Upper lobe of left lung (tissue), 6 donors: ENCODE measurements around the gene SLF1. TPM values are rescaled to one million over a fixed set of nuclear protein-coding genes. Genes with fewer than 3 reads are reported as not detected.

ENCODE experiments used
- ATAC-seq, 2 donors: fragments of 200-7000 bp; cut with Tn5 transposase; one replicate each; pipeline ENCODE4 v1.9.1; 2022; ENCODE audit warnings: mild to moderate bottlenecking in 2 of 2, moderate library complexity in 2 of 2; ENCODE audit not compliant: low FRiP score in 2 of 2
- DNase-seq, 2 donors: peaks; one replicate each; pipeline ENCODE4 v3.0.0-alpha.2; 2019 to 2020
- H3K27ac ChIP-seq, 4 donors: fragments of 200-600 bp; sonication (generic); one replicate each; pipeline ENCODE4 v1.5.1; 2016 to 2019
- H3K27me3 ChIP-seq, 4 donors: fragments of 200-600 bp; sonication (generic); one replicate each; pipeline ENCODE4 v1.5.1; 2017 to 2019
- H3K36me3 ChIP-seq, 4 donors: fragments of 200-600 bp; sonication (generic); one replicate each; pipeline ENCODE4 v1.5.1; 2016 to 2019
- H3K4me1 ChIP-seq, 4 donors: fragments of 200-600 bp; sonication (generic); one replicate each; pipeline ENCODE4 v1.5.1; 2018 to 2019
- H3K4me3 ChIP-seq, 4 donors: fragments of 200-600 bp; sonication (generic); one replicate each; pipeline ENCODE4 v1.5.1; 2017 to 2019; ENCODE audit warnings: mild to moderate bottlenecking in 2 of 4, moderate library complexity in 1 of 4
- H3K9me3 ChIP-seq, 4 donors: fragments of 200-600 bp; sonication (generic); one replicate each; pipeline ENCODE4 v1.5.1; 2018 to 2019
- EP300 ChIP-seq, 4 donors: sonication (generic); formaldehyde crosslinking; IDR thresholded peaks; one replicate each; pipeline ENCODE4 v1.5.1; 2017; ENCODE audit warnings: antibody characterized with exemption in 4 of 4, control low read depth in 2 of 4
- POLR2A ChIP-seq, 4 donors: fragments of 450-650 bp; IDR thresholded peaks; one replicate each; pipeline ENCODE4 v1.5.1; 2016 to 2017; ENCODE audit warnings: antibody characterized with exemption in 4 of 4, mild to moderate bottlenecking in 2 of 4
- POLR2AphosphoS5 ChIP-seq, 2 donors: sonication (generic); formaldehyde crosslinking; IDR thresholded peaks; one replicate each; pipeline ENCODE4 v1.5.1; 2017; ENCODE audit warnings: antibody characterized with exemption in 2 of 2
- WGBS, 2 donors: methylation state at CpG; one replicate each; pipeline ENCODE4 v1.1.5; 2017 to 2018; 5-methylcytosine and 5-hydroxymethylcytosine counted together
- total RNA-seq, 6 donors: library from RNA; depleted of rRNA in 4 of 6; stranded (reverse); fragments of >200 nt in 4 of 6; gene quantifications; one replicate each; pipeline versions ENCODE4 v1.1.0 to v1.2.1, GENCODE V29; 2016 to 2021
- TF ChIP-seq, protein P1 (sequence below), 6 experiments: fragments of 450-650 bp in 4 of 6; fragments of 200-600 bp in 2 of 6; sonication (generic) in 2 of 6; IDR thresholded peaks; one replicate each; pipeline ENCODE4 v1.5.1; 2016 to 2019; ENCODE audit warnings: antibody characterized with exemption in 6 of 6
- donor health status: DM: no; HTN: no; CAD: no; lungs with moderate emphysema.
- donor health status: DM: no; HTN: yes; CAD: no; lungs with severe emphysema.

Gene SLF1
- total RNA-seq, 6 donors from 2014 or later = 4.3 to 19.9 (median 8.2) TPM

GRCh38 chr5:94649874-94650273 lies 31.4 kb downstream of the SLF1 start:
- Histone ChIP-seq H3K4me1 (no peaks in the 10 kb centered on the region), H3K27ac (no peak overlapping the region), H3K36me3 (peaks cover 0 to 18% (median 2%) of the 10 kb centered on the region in 4 donors), H3K9me3 (peaks cover 0 to 3% (median 0%) of the 10 kb centered on the region in 4 donors), H3K27me3 (no peaks in the 10 kb centered on the region), H3K4me3 (no peak overlapping the region)
- TF ChIP-seq EP300 (IDR thresholded peaks at IDR 0.05) = no peak
- no peak for TF ChIP-seq POLR2AphosphoS5 (IDR thresholded peaks at IDR 0.05)
- TF ChIP-seq POLR2A (IDR thresholded peaks at IDR 0.05) = no peak
- TF ChIP-seq, protein P1, sequence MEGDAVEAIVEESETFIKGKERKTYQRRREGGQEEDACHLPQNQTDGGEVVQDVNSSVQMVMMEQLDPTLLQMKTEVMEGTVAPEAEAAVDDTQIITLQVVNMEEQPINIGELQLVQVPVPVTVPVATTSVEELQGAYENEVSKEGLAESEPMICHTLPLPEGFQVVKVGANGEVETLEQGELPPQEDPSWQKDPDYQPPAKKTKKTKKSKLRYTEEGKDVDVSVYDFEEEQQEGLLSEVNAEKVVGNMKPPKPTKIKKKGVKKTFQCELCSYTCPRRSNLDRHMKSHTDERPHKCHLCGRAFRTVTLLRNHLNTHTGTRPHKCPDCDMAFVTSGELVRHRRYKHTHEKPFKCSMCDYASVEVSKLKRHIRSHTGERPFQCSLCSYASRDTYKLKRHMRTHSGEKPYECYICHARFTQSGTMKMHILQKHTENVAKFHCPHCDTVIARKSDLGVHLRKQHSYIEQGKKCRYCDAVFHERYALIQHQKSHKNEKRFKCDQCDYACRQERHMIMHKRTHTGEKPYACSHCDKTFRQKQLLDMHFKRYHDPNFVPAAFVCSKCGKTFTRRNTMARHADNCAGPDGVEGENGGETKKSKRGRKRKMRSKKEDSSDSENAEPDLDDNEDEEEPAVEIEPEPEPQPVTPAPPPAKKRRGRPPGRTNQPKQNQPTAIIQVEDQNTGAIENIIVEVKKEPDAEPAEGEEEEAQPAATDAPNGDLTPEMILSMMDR (IDR thresholded peaks at IDR 0.05) = no peak
- 93 to 94% methylated on average over 1 of the region's 1 CpG for WGBS, 2 donors
- ATAC-seq (no peak), DNase-seq (no peak)

DNA sequence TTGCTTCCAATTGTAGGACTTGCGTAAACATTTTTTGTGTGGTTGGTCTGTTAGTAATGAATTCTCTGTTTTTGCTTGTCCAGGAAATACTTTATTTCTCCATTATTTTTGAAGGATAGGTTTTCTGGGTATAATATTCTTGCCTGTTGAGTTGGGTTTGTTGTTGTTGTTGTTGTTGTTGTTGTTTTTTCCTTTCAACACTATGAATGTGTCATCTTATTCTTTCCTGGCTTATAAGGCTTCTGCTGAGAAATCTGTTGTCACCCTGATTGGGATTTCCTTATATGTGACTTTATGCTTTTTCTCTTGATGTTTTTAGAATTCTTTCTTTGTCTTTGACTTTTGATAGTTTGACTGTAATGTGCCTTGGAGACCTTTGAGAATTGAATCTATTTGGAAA lies 39.8 kb downstream of the SLF1 start:
- TF ChIP-seq POLR2A (IDR thresholded peaks at IDR 0.05) (no peak), EP300 (IDR thresholded peaks at IDR 0.05) (no peak)
- TF ChIP-seq, protein P1 (IDR thresholded peaks at IDR 0.05) = no peak
- Histone ChIP-seq H3K9me3 (peaks cover 3 to 16% (median 8%) of the 10 kb centered on the region in 4 donors), H3K36me3 (peaks cover 0 to 18% (median 6%) of the 10 kb centered on the region in 4 donors), H3K4me1 (no peaks in the 10 kb centered on the region), H3K4me3 (no peak overlapping the region), H3K27me3 (no peaks in the 10 kb centered on the region), H3K27ac (no peak overlapping the region)
- ATAC-seq (no peak), DNase-seq (no peak)
- WGBS, 2 donors = 96 to 97% methylated on average over 1 of the region's 1 CpG

DNA sequence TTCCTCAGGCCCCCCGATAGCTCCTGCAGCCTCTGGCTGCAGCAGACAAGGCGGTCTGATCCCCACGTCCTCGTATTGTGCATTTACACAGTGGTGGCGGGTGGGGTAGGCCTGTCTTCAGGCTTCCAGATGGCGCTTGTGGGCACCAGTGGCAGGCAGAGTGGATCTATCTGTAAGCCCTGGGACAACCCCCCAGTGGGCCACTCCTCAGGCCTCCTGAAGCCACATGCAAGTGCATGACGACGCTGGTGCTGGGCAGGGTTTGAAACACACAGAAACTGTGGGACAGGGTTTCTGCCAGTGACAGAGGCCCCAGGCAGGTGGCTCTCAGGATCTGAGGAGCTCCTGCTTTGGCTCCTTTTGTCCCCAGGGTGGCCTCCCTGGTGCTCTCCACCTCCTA lies 42.0 kb downstream of the SLF1 start:
- H3K27ac ChIP-seq = no peak overlapping the region
- no peaks in the 10 kb centered on the region for H3K27me3 ChIP-seq
- peaks cover 3 to 12% (median 8%) of the 10 kb centered on the region in 4 donors for H3K9me3 ChIP-seq
- TF ChIP-seq, protein P1 (IDR thresholded peaks at IDR 0.05) = no peak
- no peak for TF ChIP-seq EP300 (IDR thresholded peaks at IDR 0.05)
- TF ChIP-seq POLR2A (IDR thresholded peaks at IDR 0.05) = no peak
- TF ChIP-seq POLR2AphosphoS5 (IDR thresholded peaks at IDR 0.05) = no peak
- no peak overlapping the region for H3K4me3 ChIP-seq
- peaks cover 0 to 17% (median 4%) of the 10 kb centered on the region in 4 donors for H3K36me3 ChIP-seq
- ATAC-seq (no peak), DNase-seq (peak in 1 of 2 donors; percentile 27)
- H3K4me1 ChIP-seq = no peaks in the 10 kb centered on the region
- 88 to 94% methylated on average over 6 to 8 of the region's 8 CpGs for whole genome bisulfite sequencing, 2 donors

DNA sequence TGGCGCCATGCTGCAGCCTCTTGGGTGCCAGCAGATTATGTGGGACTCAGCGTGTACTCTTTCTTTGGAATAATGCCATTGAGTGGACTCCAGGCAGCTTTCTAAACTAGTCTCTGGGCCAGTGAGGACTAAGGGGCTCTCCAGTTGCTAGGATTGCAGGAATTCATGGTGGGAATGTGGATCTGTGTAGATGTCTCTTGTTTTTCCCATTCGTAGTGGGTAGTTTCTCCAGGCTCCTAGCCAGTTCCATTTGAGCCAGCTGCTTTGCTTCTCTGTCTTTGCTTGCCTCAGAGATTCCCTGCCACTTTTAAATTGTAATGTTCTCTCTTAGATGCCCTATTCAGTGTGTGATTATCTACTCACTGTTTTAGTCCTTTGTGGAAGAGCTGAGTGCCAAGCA lies 42.6 kb downstream of the SLF1 start:
- WGBS, 2 donors = 94 to 98% methylated on average over 3 of the region's 3 CpGs
- ATAC-seq = no peak

More for the DNA sequence above, 42.6 kb downstream of the SLF1 start:
- no peak overlapping the region for H3K27ac ChIP-seq
- no peaks in the 10 kb centered on the region for H3K4me1 ChIP-seq
- H3K27me3 ChIP-seq = no peaks in the 10 kb centered on the region
- DNase-seq = no peak
- TF ChIP-seq, protein P1 (IDR thresholded peaks at IDR 0.05) = no peak
- TF ChIP-seq EP300 (IDR thresholded peaks at IDR 0.05) = no peak
- TF ChIP-seq POLR2A (IDR thresholded peaks at IDR 0.05) = no peak
- TF ChIP-seq POLR2AphosphoS5 (IDR thresholded peaks at IDR 0.05) = no peak
- H3K4me3 ChIP-seq = no peak overlapping the region
- peaks cover 0 to 14% (median 4%) of the 10 kb centered on the region in 4 donors for H3K36me3 ChIP-seq
- H3K9me3 ChIP-seq = peaks cover 3 to 11% (median 8%) of the 10 kb centered on the region in 4 donors
